ENCODE data around the gene PTPRT.

The PTPRT gene

GRCh38 chr20:43170771-43171170, 18.9 kb downstream of the PTPRT start:
- Histone ChIP-seq H3K9me3 (ENCODE audit: insufficient read depth, low read length) (no peaks in the 10 kb centered on the region), H3K4me2 (ENCODE audit: low read depth, low read length, poor library complexity, severe bottlenecking) (no peak overlapping the region), H3F3A (ENCODE audit: insufficient read depth) (no peaks in the 10 kb centered on the region), H3K27me3 (ENCODE audit: low read length) (no peaks in the 10 kb centered on the region), H4K20me1 (ENCODE audit: low read depth, low read length) (no peaks in the 10 kb centered on the region), H2AFZ (ENCODE audit: low read depth, low read length, severe bottlenecking) (no peak overlapping the region), H3K9ac (ENCODE audit: low read length) (no peak overlapping the region), H3K9me2 (replicated peaks; ENCODE audit: insufficient read depth, low read length) (no peaks in the 10 kb centered on the region), H3K4me3 (ENCODE audit: insufficient read depth, low read length, poor library complexity, severe bottlenecking) (no peak overlapping the region), H3K36me3 (ENCODE audit: low read length) (no peaks in the 10 kb centered on the region), H3K79me2 (ENCODE audit: insufficient read depth, low read length) (no peaks in the 10 kb centered on the region), H3K27ac (ENCODE audit: low read depth, low read length) (no peak overlapping the region)
- TF ChIP-seq EZH2phosphoT487 (conservative IDR thresholded peaks at IDR 0.05; ENCODE audit: low read length) (no peak), CTCF (IDR thresholded peaks at IDR 0.05; ENCODE audit: insufficient read depth, low read length, poor library complexity, severe bottlenecking) (no peak)

GRCh38 chr20:43167615-43168014, 22.1 kb downstream of the PTPRT start:
- Histone ChIP-seq H3K9me2 (replicated peaks; ENCODE audit: insufficient read depth, low read length) (no peaks in the 10 kb centered on the region), H2AFZ (ENCODE audit: low read depth, low read length, severe bottlenecking) (no peak overlapping the region), H3K27ac (ENCODE audit: low read depth, low read length) (no peak overlapping the region), H4K20me1 (ENCODE audit: low read depth, low read length) (no peaks in the 10 kb centered on the region), H3K4me2 (ENCODE audit: low read depth, low read length, poor library complexity, severe bottlenecking) (no peak overlapping the region), H3K4me3 (ENCODE audit: insufficient read depth, low read length, poor library complexity, severe bottlenecking) (no peak overlapping the region), H3K27me3 (ENCODE audit: low read length) (no peaks in the 10 kb centered on the region), H3K79me2 (ENCODE audit: insufficient read depth, low read length) (no peaks in the 10 kb centered on the region), H3K36me3 (ENCODE audit: low read length) (no peaks in the 10 kb centered on the region), H3K9ac (ENCODE audit: low read length) (no peak overlapping the region), H3K9me3 (ENCODE audit: insufficient read depth, low read length) (no peaks in the 10 kb centered on the region), H3F3A (ENCODE audit: insufficient read depth) (no peaks in the 10 kb centered on the region)
- TF ChIP-seq EZH2phosphoT487 (conservative IDR thresholded peaks at IDR 0.05; ENCODE audit: low read length): no peak
- no peak for TF ChIP-seq CTCF (IDR thresholded peaks at IDR 0.05; ENCODE audit: insufficient read depth, low read length, poor library complexity, severe bottlenecking)

- Histone ChIP-seq H3K27me3 (ENCODE audit: low read length) (no peaks in the 10 kb centered on the region), H3K9me3 (ENCODE audit: insufficient read depth, low read length) (no peaks in the 10 kb centered on the region), H3K9me2 (replicated peaks; ENCODE audit: insufficient read depth, low read length) (no peaks in the 10 kb centered on the region), H2AFZ (ENCODE audit: low read depth, low read length, severe bottlenecking) (no peak overlapping the region), H3K9ac (ENCODE audit: low read length) (no peak overlapping the region), H3K79me2 (ENCODE audit: insufficient read depth, low read length) (no peaks in the 10 kb centered on the region), H3K36me3 (ENCODE audit: low read length) (no peaks in the 10 kb centered on the region), H4K20me1 (ENCODE audit: low read depth, low read length) (no peaks in the 10 kb centered on the region), H3K4me3 (ENCODE audit: insufficient read depth, low read length, poor library complexity, severe bottlenecking) (no peak overlapping the region), H3K27ac (ENCODE audit: low read depth, low read length) (no peak overlapping the region), H3F3A (ENCODE audit: insufficient read depth) (no peaks in the 10 kb centered on the region), H3K4me2 (ENCODE audit: low read depth, low read length, poor library complexity, severe bottlenecking) (no peak overlapping the region)
- TF ChIP-seq CTCF (IDR thresholded peaks at IDR 0.05; ENCODE audit: insufficient read depth, low read length, poor library complexity, severe bottlenecking): no peak
- TF ChIP-seq EZH2phosphoT487 (conservative IDR thresholded peaks at IDR 0.05; ENCODE audit: low read length): no peak
Measured at GRCh38 chr20:43167021-43167420, 22.7 kb downstream of the PTPRT start.

All from SU-DHL-6 (cell line).